ENCODE results near the gene SLF1.

DNA sequence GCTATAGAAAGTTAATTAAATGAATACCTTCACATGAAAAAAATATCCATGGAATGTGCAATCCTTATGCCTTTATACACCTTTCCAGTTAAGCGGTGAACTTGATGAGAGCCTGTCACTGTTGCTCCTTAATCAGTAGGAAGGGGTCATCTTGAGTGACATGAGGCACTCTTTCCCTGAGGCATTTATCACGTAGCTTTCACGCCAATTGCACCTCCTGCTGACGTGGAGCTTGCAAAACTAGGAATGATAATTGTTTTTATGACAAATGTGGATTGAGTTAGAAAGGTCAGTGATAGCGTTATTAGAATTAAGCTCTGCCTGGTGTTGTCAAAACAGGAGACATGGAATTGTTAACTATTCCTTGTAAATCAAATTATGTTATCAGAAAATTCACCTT is 79.7 kb downstream of the SLF1 start:
- no peak for TF ChIP-seq POLR2A (IDR thresholded peaks at IDR 0.05; ENCODE audit: low read length)
- no peak for TF ChIP-seq GATA1 (IDR thresholded peaks at IDR 0.05; ENCODE audit: low read depth, low read length)

Measured in erythroblast (primary cell).